ENCODE measurements around the gene DOC2B.
"Not testable (repeated sequence)": the region's sequence is repeated elsewhere in the genome, so short reads cannot be mapped to it uniquely, and the experiment has no call there.

DOC2B gene

DNA sequence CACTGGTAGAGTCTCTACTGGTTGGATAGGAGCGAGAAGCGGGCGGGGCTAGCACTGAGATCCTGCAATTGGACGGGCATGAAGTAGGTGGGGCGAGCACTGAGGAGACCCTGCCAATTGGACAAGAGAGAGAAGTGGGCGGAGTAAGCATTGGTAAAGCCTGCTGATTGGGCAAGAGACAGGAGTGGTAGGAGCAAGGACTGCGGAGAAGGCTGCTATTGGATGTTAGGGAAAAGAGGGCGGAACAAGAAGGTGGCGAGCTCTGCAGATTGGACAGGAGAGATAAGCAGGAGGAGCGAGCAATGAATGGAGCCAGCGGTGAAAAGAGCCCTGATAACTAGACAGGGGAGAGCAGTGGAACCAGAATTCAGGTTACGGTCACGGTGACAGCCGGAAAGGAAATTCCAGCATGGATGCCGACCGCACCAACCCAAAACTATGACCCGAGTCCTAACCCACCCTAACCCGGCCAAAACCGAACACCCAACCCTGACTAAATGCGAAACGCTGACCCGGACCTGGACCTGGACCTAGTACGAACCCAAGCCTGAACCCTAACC lies 39.3 kb downstream of the DOC2B start:
- Histone ChIP-seq H3K27ac (ENCODE audit: low read length) (no peak overlapping the region), H3K4me1 (ENCODE audit: low read length) (no peaks in the 10 kb centered on the region), H3K79me2 (ENCODE audit: low read length) (no peaks in the 10 kb centered on the region), H3K9me3 (ENCODE audit: insufficient read depth, low read length) (no peaks in the 10 kb centered on the region), H4K20me1 (ENCODE audit: insufficient read depth, low read length) (no peaks in the 10 kb centered on the region), H3K4me3 (ENCODE audit: low read length) (no peak overlapping the region), H3K4me2 (ENCODE audit: low read length) (no peak overlapping the region), H2AFZ (ENCODE audit: low read depth, low read length) (no peak overlapping the region), H3K27me3 (ENCODE audit: low read depth, low read length) (no peaks in the 10 kb centered on the region), H3K9ac (ENCODE audit: low read length) (no peak overlapping the region), H3K36me3 (replicated peaks; ENCODE audit: low read depth, low read length) (no peaks in the 10 kb centered on the region)
- TF ChIP-seq CTCF (IDR thresholded peaks at IDR 0.05; ENCODE audit: low read depth, low read length) = no peak
- TF ChIP-seq EZH2phosphoT487 (IDR thresholded peaks at IDR 0.05; ENCODE audit: low read depth) = no peak

GRCh38 chr17:139401-140205 lies 41.8 kb downstream of the DOC2B start:
- H3K79me2 ChIP-seq (ENCODE audit: low read length); H2AFZ ChIP-seq (ENCODE audit: low read depth, low read length); H3K27me3 ChIP-seq (ENCODE audit: low read depth, low read length); H3K4me3 ChIP-seq (ENCODE audit: low read length); H3K9me3 ChIP-seq (ENCODE audit: insufficient read depth, low read length); H3K4me2 ChIP-seq (ENCODE audit: low read length); H3K4me1 ChIP-seq (ENCODE audit: low read length); H3K27ac ChIP-seq (ENCODE audit: low read length); H3K36me3 ChIP-seq (replicated peaks; ENCODE audit: low read depth, low read length); H3K9ac ChIP-seq (ENCODE audit: low read length); H4K20me1 ChIP-seq (ENCODE audit: insufficient read depth, low read length): not testable (repeated sequence)

DNA sequence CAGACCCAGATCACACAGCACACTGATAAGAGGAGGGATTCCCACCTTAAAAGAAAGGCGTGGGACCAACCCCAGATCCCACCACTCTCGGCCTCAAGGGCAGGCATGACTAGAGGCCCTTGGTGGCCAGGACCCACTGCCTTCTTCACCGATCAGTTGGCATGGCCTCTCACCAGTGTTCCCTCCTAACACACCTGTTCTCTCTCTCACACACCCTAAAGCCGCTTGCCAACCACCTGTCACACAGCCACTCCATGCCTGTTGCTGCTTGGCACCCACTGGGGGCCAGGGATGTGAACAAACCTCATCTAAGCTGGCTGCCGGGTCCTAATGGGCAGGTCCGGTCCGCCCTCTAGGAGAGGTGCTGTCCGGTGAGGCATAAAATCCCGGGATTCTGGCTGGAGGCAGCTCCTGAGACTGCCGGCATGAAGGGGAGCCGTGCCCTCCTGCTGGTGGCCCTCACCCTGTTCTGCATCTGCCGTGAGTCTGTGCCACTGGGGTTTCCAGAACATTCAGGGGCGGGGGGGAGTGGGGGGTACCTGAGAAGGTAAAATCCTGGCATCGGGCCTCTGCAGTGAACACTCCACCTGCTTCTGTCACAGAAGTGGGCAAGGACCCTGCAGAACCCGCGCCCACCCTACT lies 44.2 kb downstream of the DOC2B start, which contains the start of gene SCGB1C2:
SCGB1C2 (plus strand) TSS at position 404 of the 642 bp plus-strand sequence; CDS start at position 426, 22 bp downstream.
- H4K20me1 ChIP-seq (ENCODE audit: insufficient read depth, low read length); H3K9ac ChIP-seq (ENCODE audit: low read length); H3K27ac ChIP-seq (ENCODE audit: low read length); H3K4me3 ChIP-seq (ENCODE audit: low read length); H3K79me2 ChIP-seq (ENCODE audit: low read length); H2AFZ ChIP-seq (ENCODE audit: low read depth, low read length); H3K4me2 ChIP-seq (ENCODE audit: low read length); H3K9me3 ChIP-seq (ENCODE audit: insufficient read depth, low read length); H3K27me3 ChIP-seq (ENCODE audit: low read depth, low read length); H3K4me1 ChIP-seq (ENCODE audit: low read length); H3K36me3 ChIP-seq (replicated peaks; ENCODE audit: low read depth, low read length): not testable (repeated sequence)

GRCh38 chr17:136531-136930 lies 44.9 kb downstream of the DOC2B start:
- H3K79me2 ChIP-seq (ENCODE audit: low read length); H4K20me1 ChIP-seq (ENCODE audit: insufficient read depth, low read length); H3K27me3 ChIP-seq (ENCODE audit: low read depth, low read length); H3K27ac ChIP-seq (ENCODE audit: low read length); H3K9ac ChIP-seq (ENCODE audit: low read length); H3K4me3 ChIP-seq (ENCODE audit: low read length); H3K4me1 ChIP-seq (ENCODE audit: low read length); H2AFZ ChIP-seq (ENCODE audit: low read depth, low read length); H3K36me3 ChIP-seq (replicated peaks; ENCODE audit: low read depth, low read length); H3K9me3 ChIP-seq (ENCODE audit: insufficient read depth, low read length); H3K4me2 ChIP-seq (ENCODE audit: low read length): not testable (repeated sequence)
- TF ChIP-seq CTCF (IDR thresholded peaks at IDR 0.05; ENCODE audit: low read depth, low read length) = peak; percentile 19

DNA sequence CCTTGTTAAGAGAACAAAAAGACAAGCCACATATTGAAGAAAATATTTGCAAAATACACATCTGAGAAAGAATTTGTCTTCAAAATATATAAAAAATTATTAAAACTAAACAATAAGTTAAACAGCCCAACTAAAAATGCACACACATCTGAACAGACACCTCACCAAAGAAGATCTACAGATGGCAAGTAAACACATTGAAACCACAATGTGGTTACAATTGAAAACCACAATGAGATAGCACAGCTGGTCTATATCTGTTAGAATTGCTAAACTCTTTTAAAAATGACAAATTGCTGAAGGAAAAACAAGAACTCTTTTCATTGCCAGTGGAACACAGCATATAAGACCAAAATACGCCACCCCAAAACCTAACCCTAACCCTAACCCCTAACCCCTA lies 45.6 kb downstream of the DOC2B start:
- H3K4me2 ChIP-seq (ENCODE audit: low read length); H3K4me3 ChIP-seq (ENCODE audit: low read length); H4K20me1 ChIP-seq (ENCODE audit: insufficient read depth, low read length); H3K27ac ChIP-seq (ENCODE audit: low read length); H3K79me2 ChIP-seq (ENCODE audit: low read length); H3K9me3 ChIP-seq (ENCODE audit: insufficient read depth, low read length); H3K9ac ChIP-seq (ENCODE audit: low read length); H3K27me3 ChIP-seq (ENCODE audit: low read depth, low read length); H2AFZ ChIP-seq (ENCODE audit: low read depth, low read length); H3K4me1 ChIP-seq (ENCODE audit: low read length); H3K36me3 ChIP-seq (replicated peaks; ENCODE audit: low read depth, low read length): not testable (repeated sequence)

GRCh38 chr17:135022-135421 lies 46.4 kb downstream of the DOC2B start:
- not testable (repeated sequence) for H3K36me3 ChIP-seq (replicated peaks; ENCODE audit: low read depth, low read length); H3K9ac ChIP-seq (ENCODE audit: low read length); H2AFZ ChIP-seq (ENCODE audit: low read depth, low read length); H3K27me3 ChIP-seq (ENCODE audit: low read depth, low read length); H3K4me3 ChIP-seq (ENCODE audit: low read length); H3K4me1 ChIP-seq (ENCODE audit: low read length); H3K4me2 ChIP-seq (ENCODE audit: low read length); H3K9me3 ChIP-seq (ENCODE audit: insufficient read depth, low read length); H3K79me2 ChIP-seq (ENCODE audit: low read length); H4K20me1 ChIP-seq (ENCODE audit: insufficient read depth, low read length); H3K27ac ChIP-seq (ENCODE audit: low read length)
